ENCODE results near the gene HOXB7.

Gene HOXB7

GRCh38 chr17:48611213-48611612, 396 bp upstream of the HOXB7 start:
- no peak for DNase-seq (ENCODE audit: low read depth in 4 of 4, low spot score in 1 of 4)

GRCh38 chr17:48609759-48610281, 997 bp downstream of the HOXB7 start:
- no peak for DNase-seq (ENCODE audit: low read depth in 4 of 4, low spot score in 1 of 4)

- DNase-seq (ENCODE audit: low read depth in 4 of 4, low spot score in 1 of 4), result no peak
Measured at GRCh38 chr17:48609033-48609432, 1.8 kb downstream of the HOXB7 start.

GRCh38 chr17:48608494-48608834, 2.4 kb downstream of the HOXB7 start:
- DNase-seq (ENCODE audit: low read depth in 4 of 4, low spot score in 1 of 4), result no peak

GRCh38 chr17:48606892-48607614, 3.8 kb downstream of the HOXB7 start:
- no peak for DNase-seq (ENCODE audit: low read depth in 4 of 4, low spot score in 1 of 4)

GRCh38 chr17:48605991-48606891, 4.6 kb downstream of the HOXB7 start:
- DNase-seq (ENCODE audit: low read depth in 4 of 4, low spot score in 1 of 4), result no peak

GRCh38 chr17:48605409-48605919, 5.4 kb downstream of the HOXB7 start:
- no peak for DNase-seq (ENCODE audit: low read depth in 4 of 4, low spot score in 1 of 4)

- no peak for DNase-seq (ENCODE audit: low read depth in 4 of 4, low spot score in 1 of 4)
Measured at GRCh38 chr17:48604770-48605329, 6.0 kb downstream of the HOXB7 start, which contains the start of gene HOXB6. Gene HOXB6, minus strand, starts transcription at chr17:48604986. Its CDS starts 6,836 bp downstream, at chr17:48598150.

- DNase-seq (ENCODE audit: low read depth in 4 of 4, low spot score in 1 of 4), result no peak
Measured at GRCh38 chr17:48603959-48604769, 6.7 kb downstream of the HOXB7 start.

GRCh38 chr17:48601539-48602425, 9.0 kb downstream of the HOXB7 start:
- DNase-seq (ENCODE audit: low read depth in 4 of 4, low spot score in 1 of 4), result no peak

GRCh38 chr17:48601207-48601538, 9.6 kb downstream of the HOXB7 start:
- no peak for DNase-seq (ENCODE audit: low read depth in 4 of 4, low spot score in 1 of 4)

GRCh38 chr17:48600244-48601098, 10.3 kb downstream of the HOXB7 start:
- no peak for DNase-seq (ENCODE audit: low read depth in 4 of 4, low spot score in 1 of 4)

GRCh38 chr17:48599354-48599753, 11.5 kb downstream of the HOXB7 start:
- DNase-seq (ENCODE audit: low read depth in 4 of 4, low spot score in 1 of 4), result no peak

- DNase-seq (ENCODE audit: low read depth in 4 of 4, low spot score in 1 of 4), result no peak
Measured at GRCh38 chr17:48598736-48599135, 12.1 kb downstream of the HOXB7 start.

GRCh38 chr17:48597778-48598631, 12.8 kb downstream of the HOXB7 start:
- no peak for DNase-seq (ENCODE audit: low read depth in 4 of 4, low spot score in 1 of 4)

GRCh38 chr17:48597528-48597777, 13.4 kb downstream of the HOXB7 start:
- DNase-seq (ENCODE audit: low read depth in 4 of 4, low spot score in 1 of 4), result no peak

- no peak for DNase-seq (ENCODE audit: low read depth in 4 of 4, low spot score in 1 of 4)
Measured at GRCh38 chr17:48596735-48597527, 13.9 kb downstream of the HOXB7 start.
